Activated gamma-delta T cell treated with Interleukin-2 at 50 U/mL for 16 hours (primary cell): Measurements from ENCODE around the gene JHY.

Experiments used
- DNase-seq: peaks from one replicate; pipeline ENCODE4 v3.0.0-alpha.2; 2020

Gene JHY

GRCh38 chr11:122954455-122954854, 71.9 kb downstream of the JHY start:
- DNase-seq = no peak

GRCh38 chr11:122963961-122964360, 81.4 kb downstream of the JHY start:
- DNase-seq = no peak

GRCh38 chr11:122976061-122976733, 93.6 kb downstream of the JHY start:
- no peak for DNase-seq

DNA sequence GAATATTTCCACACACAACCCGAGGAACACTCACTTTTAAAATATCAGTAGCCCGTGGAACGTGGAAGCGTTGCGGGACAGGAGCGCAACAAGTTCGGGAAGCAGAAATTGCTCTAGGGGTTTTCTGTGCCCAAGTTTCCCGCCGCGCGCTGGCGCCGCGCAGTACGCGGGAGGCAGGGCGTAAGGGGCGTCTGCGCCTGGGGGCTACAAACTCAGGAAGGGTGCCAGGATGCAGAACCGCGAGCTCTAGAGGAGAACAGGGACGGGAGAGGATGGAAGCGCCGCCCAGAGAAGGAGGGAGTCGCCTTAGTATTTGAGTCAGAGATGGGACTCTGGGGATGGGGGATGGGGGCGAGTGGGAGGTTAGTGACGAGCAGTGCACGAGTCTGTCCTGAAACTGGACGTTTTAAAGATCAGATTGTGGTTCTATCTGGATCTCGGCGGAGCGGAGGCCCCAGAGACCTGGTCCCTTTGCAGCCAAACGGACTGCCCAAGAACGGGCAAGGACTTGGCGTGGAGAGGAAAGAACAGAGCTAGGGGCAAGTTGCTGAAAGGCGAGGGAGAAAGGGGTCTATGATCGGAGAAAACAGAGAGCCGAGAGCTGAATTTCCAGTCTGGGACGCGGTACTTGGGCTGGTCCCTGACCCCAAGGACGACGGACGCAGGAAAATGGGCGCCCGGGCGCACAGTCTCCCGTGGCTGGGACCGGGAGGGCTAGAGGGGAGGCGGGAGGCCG, 94.3 kb downstream of the JHY start:
- no peak for DNase-seq

GRCh38 chr11:122977470-122978298, 95.1 kb downstream of the JHY start:
- no peak for DNase-seq

GRCh38 chr11:122978299-122978620, 95.7 kb downstream of the JHY start:
- no peak for DNase-seq

- no peak for DNase-seq
Observed at GRCh38 chr11:122979103-122979814, 96.7 kb downstream of the JHY start.

DNA sequence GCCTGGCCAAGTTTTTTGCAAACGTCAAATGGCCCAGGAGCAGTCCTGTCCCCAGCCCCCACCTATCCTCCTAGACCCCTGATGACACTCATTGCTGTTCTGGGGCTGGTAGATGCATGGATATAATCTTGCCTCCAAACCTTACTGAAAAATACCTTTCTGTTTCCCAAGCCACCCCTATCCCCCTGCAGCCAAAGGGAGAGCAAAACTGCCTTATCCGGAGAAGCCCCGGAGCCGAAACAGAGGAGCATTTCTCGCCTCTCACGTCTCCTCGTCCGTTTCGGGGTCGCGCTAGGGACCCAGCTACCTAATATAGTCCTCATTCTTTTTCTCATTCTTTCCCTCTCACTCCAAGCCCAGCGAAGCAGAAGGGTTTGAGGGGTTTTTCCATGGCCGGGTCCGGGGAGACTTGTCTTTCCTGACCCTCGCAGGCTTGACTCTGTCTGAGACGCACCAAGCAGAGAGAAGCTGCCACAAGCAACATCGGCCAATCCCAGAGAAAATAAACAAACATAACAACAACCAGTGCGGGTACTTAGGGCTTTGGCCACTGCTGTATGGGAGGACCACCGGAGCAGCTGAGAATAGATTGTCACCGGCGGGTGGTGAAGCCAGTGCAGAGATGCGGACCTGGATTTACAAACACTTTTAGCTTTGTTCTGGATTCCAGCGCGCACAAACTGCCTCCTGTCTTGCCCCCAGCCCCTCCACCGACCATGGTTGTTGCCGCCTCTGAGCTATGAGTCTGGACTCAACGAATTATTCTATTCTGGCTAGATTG, 97.4 kb downstream of the JHY start:
- no peak for DNase-seq

DNA sequence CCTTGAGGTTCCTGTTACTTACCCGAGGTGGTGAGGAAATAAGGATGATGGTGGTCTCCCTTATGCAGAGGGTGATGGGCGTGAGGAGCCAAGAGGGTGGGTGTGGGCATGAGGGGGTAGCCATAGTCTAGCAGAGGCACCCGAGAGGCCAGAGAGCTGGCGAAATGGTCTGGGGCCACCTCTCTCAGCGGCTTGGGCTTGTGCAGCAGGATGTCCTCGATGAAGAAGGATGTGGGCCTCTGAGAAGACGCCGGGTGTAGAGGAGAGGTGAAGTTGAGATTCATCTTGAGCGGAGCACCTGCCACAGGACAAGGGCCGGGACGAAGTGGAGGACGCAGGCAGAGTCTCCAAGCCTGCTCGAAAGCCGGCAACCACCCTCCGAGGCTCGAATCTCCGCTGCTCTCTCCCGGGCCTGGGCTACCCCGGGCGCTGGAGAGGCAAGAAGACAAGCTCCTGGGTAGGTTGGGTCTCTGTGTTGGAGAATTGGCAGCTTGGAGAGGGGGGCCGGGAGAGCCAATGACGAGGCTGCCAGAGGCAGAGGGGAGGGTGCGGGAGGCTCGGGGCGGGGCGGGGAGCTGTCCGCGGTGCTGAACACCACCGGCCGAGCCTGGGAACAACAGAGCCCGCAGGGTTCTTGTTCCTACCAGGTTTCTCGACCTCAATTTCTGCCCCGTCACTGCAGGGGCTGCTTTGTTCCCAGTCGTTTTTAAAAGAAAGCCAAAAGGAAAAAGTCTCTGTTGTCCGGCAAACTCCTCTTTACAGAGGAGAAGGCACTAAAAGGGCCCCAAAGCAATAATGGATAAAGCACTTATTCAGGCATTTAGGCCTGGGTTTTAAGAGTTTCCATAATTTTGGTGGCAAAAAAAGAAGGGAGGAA, 99.1 kb downstream of the JHY start, which contains the start of gene BSX:
Gene BSX (minus strand): TSS at position 447 of the 877 bp plus-strand sequence. CDS start 163 bp downstream, at position 284.
- DNase-seq = peak; percentile 42

- no peak for DNase-seq
Observed at GRCh38 chr11:122983438-122984185, 101.1 kb downstream of the JHY start.

DNA sequence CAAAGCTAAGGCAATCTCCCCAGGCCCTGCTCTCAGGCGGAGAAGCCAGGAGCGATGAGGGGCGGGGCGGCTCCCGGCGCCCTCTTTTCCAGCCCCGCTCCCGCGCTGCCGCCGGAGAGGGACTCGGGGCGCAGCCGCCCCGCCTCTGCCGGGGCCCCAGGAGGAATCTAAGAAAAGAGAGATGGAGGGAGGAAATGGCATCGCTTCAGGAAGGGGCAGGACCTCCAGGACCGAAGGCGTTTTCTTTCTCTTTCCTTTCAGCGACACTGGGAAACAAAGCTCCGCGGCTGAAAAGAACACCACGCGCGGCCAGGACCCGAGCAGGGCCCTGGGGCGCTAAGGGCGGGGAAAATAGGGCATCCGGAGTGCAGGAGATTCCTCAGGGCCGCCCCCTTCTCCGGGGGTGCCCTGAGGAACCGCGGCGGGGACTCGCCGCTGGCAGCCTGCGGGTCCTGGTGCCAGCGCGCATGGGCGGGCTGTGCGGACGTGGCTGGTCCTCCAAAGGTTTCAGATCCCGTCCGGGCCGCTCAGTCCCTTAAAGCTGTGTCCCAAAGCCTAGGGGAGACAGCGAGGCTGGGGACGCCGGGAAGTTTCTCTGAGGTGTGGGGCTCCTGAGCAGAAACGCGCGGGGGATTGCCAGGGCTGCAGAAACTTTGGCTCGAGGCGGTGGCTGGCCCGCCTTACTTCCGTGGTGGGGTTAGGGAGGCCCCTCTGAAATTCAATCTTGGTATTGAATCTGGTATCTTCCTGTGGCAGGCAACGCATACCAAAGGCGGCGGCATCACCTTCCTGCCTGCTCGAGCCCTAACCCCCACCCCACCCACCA, 101.8 kb downstream of the JHY start:
- no peak for DNase-seq

DNA sequence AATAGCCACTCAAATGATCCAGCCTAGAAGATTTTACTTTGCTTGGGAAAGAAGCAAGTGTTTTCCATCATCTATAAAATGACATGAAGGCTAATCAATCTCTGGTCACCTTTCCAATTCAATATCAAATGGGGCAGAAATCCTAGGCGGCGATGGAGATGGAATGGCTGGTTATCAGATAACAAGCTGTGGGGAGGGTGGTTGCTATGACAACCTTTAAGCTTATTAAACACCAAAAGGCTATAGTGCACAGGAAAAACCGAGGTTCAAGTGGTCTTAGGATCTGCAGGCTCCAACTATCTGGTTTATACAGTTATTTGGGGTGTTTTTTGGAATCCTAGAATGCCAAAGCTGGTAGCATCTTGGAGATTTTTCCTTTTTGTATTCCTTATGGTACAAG, 113.0 kb downstream of the JHY start:
- DNase-seq = no peak

DNA sequence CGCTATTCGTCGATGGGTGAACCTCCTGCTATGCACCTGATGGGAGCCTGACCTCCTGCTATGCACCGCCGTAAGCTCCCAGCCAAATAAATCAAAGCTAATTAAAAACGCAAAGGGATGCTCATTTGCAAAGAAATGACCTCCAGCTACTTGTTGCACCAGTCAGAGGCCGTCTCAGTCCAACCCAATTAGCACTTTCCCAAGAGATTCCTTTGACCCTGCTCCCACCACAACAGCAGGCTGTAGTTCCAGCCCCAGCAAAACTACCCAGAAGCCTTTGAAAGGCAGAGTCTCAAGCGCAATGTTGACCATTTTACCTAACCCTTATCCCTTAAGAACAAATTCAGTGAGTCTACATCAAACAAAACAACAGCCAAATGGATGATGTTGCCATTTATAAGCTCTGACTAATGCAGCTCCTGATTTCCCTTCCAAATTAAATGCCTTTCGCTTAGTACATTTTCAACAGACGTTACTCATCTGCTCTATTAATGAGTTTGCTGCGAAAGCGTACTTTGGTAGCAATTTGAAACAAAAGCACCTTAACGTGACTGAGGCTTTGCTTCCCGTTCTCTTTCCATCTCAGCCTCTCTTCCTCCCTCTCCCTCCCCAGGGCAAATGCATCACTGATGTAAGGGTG, 116.3 kb downstream of the JHY start:
- DNase-seq = no peak

- DNase-seq = no peak
Observed at GRCh38 chr11:123000721-123001120, 118.2 kb downstream of the JHY start.

- no peak for DNase-seq
Observed at GRCh38 chr11:123006860-123007542, 124.4 kb downstream of the JHY start.
